M059J (cell line): ENCODE measurements around the gene VPS72. TPM values are rescaled to one million over a fixed set of nuclear protein-coding genes. Genes with fewer than 3 reads are reported as not detected.
A peak's percentile ranks its signal among the peaks of the same experiment; 100 is the strongest.

Experiments
- DNase-seq: peaks from one replicate; pipeline ENCODE4 v3.0.0-alpha.2; 2012; ENCODE audit warnings: low read depth
- total RNA-seq: library from RNA; depleted of rRNA; stranded (reverse); fragments of >200 nt; shearing (Covaris generic); gene quantifications from 2 replicates; pipeline ENCODE4 v1.2.3, GENCODE V29; 2014; rRNA removed

VPS72 gene
- total RNA-seq, 1 experiment from 2014 or later = 84.3 TPM

GRCh38 chr1:151145304-151146071, 44.5 kb downstream of the VPS72 start:
- DNase-seq = peak; percentile 5

- peak; percentile 23 for DNase-seq
Measured at GRCh38 chr1:151144474-151145303, 45.3 kb downstream of the VPS72 start.

GRCh38 chr1:151143986-151144385, 46.0 kb downstream of the VPS72 start:
- DNase-seq = no peak

GRCh38 chr1:151143057-151143435, 47.0 kb downstream of the VPS72 start:
- no peak for DNase-seq

GRCh38 chr1:151142411-151143056, 47.5 kb downstream of the VPS72 start:
- DNase-seq = no peak

- no peak for DNase-seq
Measured at GRCh38 chr1:151137789-151138188, 52.2 kb downstream of the VPS72 start.

GRCh38 chr1:151135433-151136385, 54.3 kb downstream of the VPS72 start:
- DNase-seq = no peak

GRCh38 chr1:151134991-151135390, 55.0 kb downstream of the VPS72 start:
- no peak for DNase-seq

- no peak for DNase-seq
Measured at GRCh38 chr1:151134396-151134795, 55.6 kb downstream of the VPS72 start.

GRCh38 chr1:151133018-151133806, 56.8 kb downstream of the VPS72 start:
- DNase-seq = no peak

GRCh38 chr1:151132335-151133017, 57.5 kb downstream of the VPS72 start:
- DNase-seq = no peak

DNA sequence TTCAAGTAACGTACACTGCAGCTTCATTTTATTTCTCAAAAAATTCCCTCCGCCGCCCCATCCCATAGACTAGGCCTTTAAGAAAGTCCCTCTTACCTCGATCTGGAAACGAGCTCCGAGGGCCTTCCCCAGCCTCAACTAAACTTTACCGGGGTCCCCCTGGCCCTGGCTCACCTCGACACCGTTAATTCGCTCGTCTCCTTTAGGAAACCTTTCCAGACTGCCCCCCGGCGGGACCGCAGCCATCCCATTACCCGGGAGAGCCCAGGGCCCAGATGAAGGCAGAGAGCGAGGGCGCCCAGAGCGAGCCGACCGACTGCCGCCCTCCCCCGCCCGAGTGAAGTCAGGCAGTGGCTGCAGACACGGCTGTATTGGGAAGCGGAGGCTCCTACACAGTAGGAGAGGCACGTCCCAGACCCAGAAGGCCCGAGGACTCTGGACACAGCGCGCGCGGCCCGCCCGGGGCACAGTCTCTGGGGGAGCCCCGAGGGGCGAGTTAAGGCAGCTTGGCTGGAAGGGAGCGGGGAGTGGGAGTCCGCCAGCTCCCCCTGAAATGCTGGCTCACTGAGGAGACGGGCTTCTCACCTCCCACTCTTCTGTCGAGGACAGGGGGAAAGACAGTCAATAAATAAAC, 58.2 kb downstream of the VPS72 start:
- no peak for DNase-seq

DNA sequence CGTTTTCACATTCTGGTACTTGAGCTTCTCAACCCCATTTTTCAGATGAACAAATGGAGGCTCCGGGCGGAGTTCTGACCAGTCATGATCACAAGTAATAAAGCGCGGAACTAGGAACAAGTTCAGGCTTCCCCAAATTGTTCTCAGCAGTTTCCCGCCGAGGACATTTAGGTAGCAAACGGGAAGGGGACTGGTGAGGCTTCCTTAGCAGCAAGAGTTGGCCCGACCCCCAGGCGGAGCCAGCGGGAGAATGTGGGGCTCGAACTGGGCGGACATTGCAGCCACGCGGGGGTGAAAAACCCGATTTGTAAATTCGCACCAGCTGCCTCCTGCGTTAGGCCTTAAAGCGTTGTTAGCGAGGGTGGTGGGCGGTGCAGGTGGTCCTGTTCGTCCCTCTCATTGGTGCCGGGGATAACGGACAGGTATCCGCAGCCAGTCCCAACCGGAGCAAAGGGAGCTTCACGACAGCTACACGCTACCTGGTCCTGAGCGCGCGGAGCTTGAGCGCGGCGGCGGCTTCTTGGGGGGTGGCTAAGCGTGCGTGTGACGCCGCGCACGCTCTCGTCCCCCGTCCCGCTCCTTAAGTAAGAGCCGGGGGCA, 58.9 kb downstream of the VPS72 start:
- DNase-seq = no peak

GRCh38 chr1:151128800-151129199, 61.2 kb downstream of the VPS72 start:
- DNase-seq = no peak

Other genes with a start within 250 kb of the VPS72 start
- gene CERS2, start 215.4 kb downstream of the VPS72 start, total RNA-seq = 156 and 178 TPM in 2 replicates
- 0.25 TPM in 1 of 2 replicates, not detected in the other for gene ANXA9, start 207.9 kb downstream of the VPS72 start, total RNA-seq
- 7.0 and 8.9 TPM in 2 replicates for gene MINDY1, start 183.3 kb downstream of the VPS72 start, total RNA-seq
- gene PRUNE1, start 181.7 kb downstream of the VPS72 start, total RNA-seq = 21.4 and 26.6 TPM in 2 replicates
- 0.10 and 0.17 TPM in 2 replicates for gene BNIPL, start 153.6 kb downstream of the VPS72 start, total RNA-seq
- 2.3 and 3.6 TPM in 2 replicates for gene C1orf56, start 142.4 kb downstream of the VPS72 start, total RNA-seq
- gene CDC42SE1, start 130.6 kb downstream of the VPS72 start, total RNA-seq = 56.2 and 65.4 TPM in 2 replicates
- 43.2 and 46.5 TPM in 2 replicates for gene MLLT11, start 129.8 kb downstream of the VPS72 start, total RNA-seq
- 6.2 and 11.4 TPM in 2 replicates for gene GABPB2, start 119.4 kb downstream of the VPS72 start, total RNA-seq
- 0.12 and 0.79 TPM in 2 replicates for gene SEMA6C, start 43.6 kb downstream of the VPS72 start, total RNA-seq
- gene TNFAIP8L2, start 33.5 kb downstream of the VPS72 start, total RNA-seq = not detected in 2 replicates
- 7.6 and 9.7 TPM in 2 replicates for gene LYSMD1, start 24.3 kb downstream of the VPS72 start, total RNA-seq
- 82.1 and 92.2 TPM in 2 replicates for gene SCNM1, start 24.1 kb downstream of the VPS72 start, total RNA-seq
- not detected in 2 replicates for gene TMOD4, start 14.2 kb downstream of the VPS72 start, total RNA-seq
- gene PIP5K1A, start 8.4 kb upstream of the VPS72 start, total RNA-seq = 78.6 and 82.6 TPM in 2 replicates
- gene PSMD4, start 64.5 kb upstream of the VPS72 start, total RNA-seq = 285 and 291 TPM in 2 replicates
- 14.3 and 27.3 TPM in 2 replicates for gene ZNF687, start 92.1 kb upstream of the VPS72 start, total RNA-seq
- 40.7 and 52.2 TPM in 2 replicates for gene PI4KB, start 137.2 kb upstream of the VPS72 start, total RNA-seq
- gene RFX5, start 157.1 kb upstream of the VPS72 start, total RNA-seq = 57.6 and 67.2 TPM in 2 replicates
- 2.6 and 4.5 TPM in 2 replicates for gene SELENBP1, start 182.5 kb upstream of the VPS72 start, total RNA-seq
- gene PSMB4, start 209.4 kb upstream of the VPS72 start, total RNA-seq = 503 and 619 TPM in 2 replicates